WTC11 (cell line): ENCODE results near the gene DNAH7.

Experiments used
- CBFB ChIP-seq: sonication (generic); formaldehyde crosslinking; IDR thresholded peaks from 2 replicates; pipeline ENCODE4 v1.8.1; 2022; ENCODE audit warnings: mild to moderate bottlenecking, low read depth, missing genetic modification reagents
- CTCF ChIP-seq: fragments of 200-600 bp; IDR thresholded peaks from 2 replicates; pipeline ENCODE4 v1.8.0; 2022; ENCODE audit warnings: antibody characterized with exemption
- NFATC4 ChIP-seq: fragments of 250-450 bp; sonication (Bioruptor Pico); IDR thresholded peaks from 2 replicates; pipeline ENCODE4 v1.9.0; 2021; ENCODE audit warnings: mild to moderate bottlenecking
- NR2C2 ChIP-seq: sonication (generic); formaldehyde crosslinking; IDR thresholded peaks from 2 replicates; pipeline ENCODE4 v1.8.0; 2022; ENCODE audit warnings: mild to moderate bottlenecking, missing genetic modification reagents

- TF ChIP-seq CTCF (no peak), NFATC4 (CRISPR knock-in tag) (no peak), CBFB (CRISPR knock-in tag) (no peak), NR2C2 (CRISPR knock-in tag) (no peak)
These were observed 248.3 kb downstream of the DNAH7 start for GRCh38 chr2:195820373-195820772.
